HuH-7 (cell line): ENCODE measurements around the gene DUSP5.
"Not testable (repeated sequence)": the region's sequence is repeated elsewhere in the genome, so short reads cannot be mapped to it uniquely, and the experiment has no call there.

Source experiments
- DNase-seq: peaks from one replicate; pipeline ENCODE4 v3.0.0; 2011; ENCODE audit warnings: low spot score

Gene DUSP5, protein sequence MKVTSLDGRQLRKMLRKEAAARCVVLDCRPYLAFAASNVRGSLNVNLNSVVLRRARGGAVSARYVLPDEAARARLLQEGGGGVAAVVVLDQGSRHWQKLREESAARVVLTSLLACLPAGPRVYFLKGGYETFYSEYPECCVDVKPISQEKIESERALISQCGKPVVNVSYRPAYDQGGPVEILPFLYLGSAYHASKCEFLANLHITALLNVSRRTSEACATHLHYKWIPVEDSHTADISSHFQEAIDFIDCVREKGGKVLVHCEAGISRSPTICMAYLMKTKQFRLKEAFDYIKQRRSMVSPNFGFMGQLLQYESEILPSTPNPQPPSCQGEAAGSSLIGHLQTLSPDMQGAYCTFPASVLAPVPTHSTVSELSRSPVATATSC

DNA sequence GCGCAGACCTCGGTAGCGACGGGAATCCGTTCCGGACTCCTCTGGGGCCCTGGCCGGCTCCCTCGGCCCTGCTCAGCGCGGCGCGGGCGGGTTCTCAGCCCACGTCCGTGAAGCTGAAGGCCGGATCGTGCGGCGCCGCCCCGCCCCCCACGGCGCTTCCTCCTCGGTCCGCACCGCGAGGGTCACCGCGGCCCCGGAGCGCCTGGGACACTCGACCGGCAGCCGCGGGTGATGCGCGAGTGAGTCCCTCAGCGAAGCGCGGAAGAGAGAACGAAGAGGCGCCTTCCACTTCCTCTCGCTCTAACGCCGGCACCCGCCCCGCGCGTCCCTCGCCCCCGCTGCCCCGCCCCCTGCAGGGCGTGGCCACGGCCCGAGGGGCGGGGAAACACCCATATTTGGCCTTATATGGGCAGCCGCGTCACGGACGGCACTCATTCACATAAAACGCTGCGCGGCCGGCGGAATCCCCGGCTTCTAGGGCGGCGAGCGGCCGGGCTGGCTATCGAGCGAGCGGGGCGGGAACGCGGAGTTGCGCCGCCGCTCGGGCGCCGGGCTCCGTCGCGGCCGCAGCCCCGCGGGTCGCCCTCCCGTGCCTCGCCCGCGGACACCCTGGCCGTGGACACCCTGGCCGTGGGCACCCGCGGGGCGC is at the start of gene DUSP5:
Gene DUSP5, plus strand, starts transcription at position 470 of the 649 bp plus-strand sequence. CDS start 215 bp downstream, outside the sequence.
- DNase-seq: peak; percentile 89

GRCh38 chr10:110448682-110449418 is 48.9 kb upstream of the DUSP5 start:
- DNase-seq: no peak

GRCh38 chr10:110455446-110455845 is 42.3 kb upstream of the DUSP5 start:
- no peak for DNase-seq

DNA sequence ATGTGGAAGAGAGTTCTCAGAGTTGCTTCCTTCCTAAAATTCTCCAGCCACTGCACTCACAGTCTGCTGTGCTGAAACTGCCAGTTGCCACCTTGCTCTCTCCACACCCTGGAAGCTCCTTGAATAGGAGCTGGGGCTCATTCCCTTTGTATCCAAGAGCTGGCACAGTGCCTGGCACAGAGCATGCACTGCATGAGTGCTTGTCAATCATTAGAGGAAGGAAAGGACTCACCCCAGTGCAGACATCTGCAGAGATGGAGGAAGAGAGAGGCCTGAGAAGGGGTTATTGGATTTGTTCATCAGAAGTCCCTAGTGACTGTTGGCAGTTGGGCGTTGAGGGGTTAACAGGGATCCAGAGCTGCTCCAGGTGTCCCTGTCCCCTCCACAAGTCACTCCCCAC is 41.7 kb upstream of the DUSP5 start:
- no peak for DNase-seq

- DNase-seq: no peak
Measured at GRCh38 chr10:110456523-110457091, 41.1 kb upstream of the DUSP5 start.

DNA sequence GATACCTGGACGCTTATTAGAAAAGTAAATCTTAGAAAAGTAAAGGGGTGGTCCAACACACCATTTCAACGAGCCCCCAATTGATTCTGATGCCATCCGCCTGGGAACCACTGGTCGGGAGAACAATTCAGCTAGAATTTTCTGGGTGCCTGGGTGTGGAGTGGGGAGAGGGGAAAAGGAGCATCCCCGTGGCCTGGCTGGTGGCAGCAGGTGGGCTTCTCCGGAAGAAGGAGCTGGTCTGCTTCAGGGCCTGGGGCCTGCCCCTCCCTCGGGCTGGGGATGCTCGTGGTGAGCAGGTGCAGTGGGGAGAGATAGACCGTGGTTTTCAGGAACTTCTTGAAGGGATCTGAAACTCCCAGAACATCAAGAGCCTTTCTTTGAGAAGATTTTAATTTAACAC is 39.9 kb upstream of the DUSP5 start:
- no peak for DNase-seq

GRCh38 chr10:110458266-110458920 is 39.3 kb upstream of the DUSP5 start:
- no peak for DNase-seq

GRCh38 chr10:110459600-110459999 is 38.1 kb upstream of the DUSP5 start:
- no peak for DNase-seq

DNA sequence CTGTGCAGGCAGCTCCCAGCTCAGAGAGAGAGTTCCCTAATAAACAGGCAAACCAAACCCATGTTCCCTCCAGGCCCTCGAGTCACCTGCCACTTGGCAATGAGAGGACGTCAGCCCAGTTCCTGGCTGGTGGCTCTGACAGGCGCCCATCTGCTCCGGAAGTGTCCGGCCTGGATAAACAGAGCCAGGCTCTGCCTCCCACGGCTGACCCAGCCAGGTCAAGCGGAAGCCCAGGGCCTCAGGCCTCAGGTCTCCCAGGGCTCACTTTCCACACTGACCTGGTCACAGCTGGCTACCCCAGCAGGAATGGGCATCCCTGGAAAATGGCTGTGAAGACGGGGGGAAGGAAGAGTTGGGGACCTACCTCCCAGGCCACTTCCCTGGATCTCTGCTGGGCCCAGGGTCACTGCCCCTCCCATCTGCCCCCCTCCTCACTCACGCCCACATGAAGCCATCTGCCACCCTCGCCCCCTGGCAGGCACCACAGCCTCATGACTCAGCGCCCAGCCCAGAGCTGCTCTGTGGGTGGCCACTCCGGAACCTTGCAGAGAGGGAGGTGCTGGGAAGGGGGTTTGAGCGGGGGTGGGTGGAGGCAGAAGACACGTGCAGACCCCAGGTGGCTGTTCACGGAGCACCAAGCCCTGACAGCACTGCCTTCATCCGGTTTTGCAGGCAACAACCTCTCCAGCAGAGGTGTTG is 37.4 kb upstream of the DUSP5 start:
- DNase-seq: no peak

DNA sequence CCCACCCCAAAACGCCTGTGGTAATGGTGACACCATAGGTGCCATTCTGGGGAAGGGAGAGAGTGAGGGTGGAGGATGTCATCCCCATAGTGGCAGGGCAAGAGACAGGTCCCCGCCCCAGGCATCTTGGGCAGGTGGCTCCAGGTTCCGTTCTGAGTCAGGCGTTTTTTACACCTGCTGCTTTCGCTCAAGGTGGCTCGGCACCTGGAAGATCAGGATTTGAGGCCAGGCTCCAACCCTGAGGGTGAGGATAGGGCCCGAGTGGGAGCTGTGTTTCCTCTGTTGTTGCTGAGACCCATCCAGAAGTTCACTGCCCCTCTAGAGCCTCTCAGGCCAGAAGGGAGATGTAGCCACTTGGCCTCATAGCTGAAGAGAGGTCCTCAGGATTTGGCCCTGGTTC is 36.6 kb upstream of the DUSP5 start:
- no peak for DNase-seq

- no peak for DNase-seq
Measured at GRCh38 chr10:110461530-110461929, 36.2 kb upstream of the DUSP5 start.

GRCh38 chr10:110462166-110463095 is 35.3 kb upstream of the DUSP5 start:
- DNase-seq: no peak

DNA sequence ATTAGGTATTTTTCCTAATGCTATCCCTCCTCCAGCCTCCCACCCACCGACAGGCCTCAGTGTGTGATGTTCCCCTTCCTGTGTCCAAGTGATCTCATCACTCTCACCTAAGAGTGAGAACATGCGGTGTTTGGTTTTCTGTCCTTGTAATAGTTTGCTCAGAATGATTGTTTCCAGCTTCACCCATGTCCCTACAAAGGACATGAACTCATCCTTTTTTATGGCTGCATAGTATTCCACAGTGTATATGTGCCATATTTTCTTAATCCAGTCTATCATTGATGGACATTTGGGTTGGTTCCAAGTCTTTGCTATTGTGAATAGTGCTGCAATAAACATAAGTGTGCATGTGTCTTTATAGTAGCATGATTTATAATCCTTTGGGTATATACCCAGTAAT is 29.4 kb upstream of the DUSP5 start:
- DNase-seq: not testable (repeated sequence)

DNA sequence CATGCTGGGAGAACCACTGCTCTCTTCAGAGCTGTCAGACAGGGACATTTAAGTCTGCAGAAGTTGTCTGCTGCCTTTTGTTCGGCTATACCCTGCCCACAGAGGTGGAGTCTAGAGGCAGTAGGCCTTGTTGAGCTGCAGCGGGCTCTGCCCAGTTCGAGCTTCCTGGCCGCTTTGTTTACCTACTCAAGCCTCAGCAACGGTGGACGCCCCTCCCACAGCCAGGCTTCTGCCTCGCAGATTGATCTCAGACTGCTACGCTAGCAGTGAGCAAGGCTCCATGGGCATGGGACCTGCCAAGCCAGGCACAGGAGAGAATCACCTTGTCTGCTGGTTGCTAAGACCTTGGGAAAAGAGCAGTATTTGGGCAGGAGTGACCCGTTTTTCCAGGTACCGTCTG is 27.2 kb upstream of the DUSP5 start:
- not testable (repeated sequence) for DNase-seq

DNA sequence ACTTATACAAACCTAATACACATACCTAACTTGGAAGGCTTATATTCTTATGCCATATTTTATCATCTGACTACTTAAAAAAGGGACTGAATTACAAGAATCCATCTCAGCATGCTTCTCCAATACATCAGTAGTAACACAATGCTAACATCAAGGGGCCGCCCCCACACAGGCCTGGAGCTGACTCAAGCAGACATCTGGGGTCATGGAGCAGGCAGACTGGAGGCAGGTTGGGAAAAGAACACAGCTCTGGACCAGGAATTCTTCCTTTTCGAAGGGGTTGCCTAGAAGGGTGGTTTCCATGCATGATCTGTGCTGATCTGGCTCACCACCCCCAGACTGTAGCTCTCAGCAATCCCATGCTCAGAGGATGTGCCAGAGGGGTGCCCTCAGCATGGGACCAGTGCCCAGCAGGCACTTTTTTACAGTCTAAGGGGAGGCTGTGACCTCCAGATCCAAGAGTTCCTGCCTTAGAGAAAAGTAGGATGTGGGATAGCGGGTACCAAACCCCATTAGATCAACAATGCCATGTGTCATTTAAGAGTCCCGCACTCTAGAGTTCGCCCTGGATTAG is 26.1 kb upstream of the DUSP5 start:
- DNase-seq: no peak

- no peak for DNase-seq
Measured at GRCh38 chr10:110474017-110474416, 23.7 kb upstream of the DUSP5 start.

DNA sequence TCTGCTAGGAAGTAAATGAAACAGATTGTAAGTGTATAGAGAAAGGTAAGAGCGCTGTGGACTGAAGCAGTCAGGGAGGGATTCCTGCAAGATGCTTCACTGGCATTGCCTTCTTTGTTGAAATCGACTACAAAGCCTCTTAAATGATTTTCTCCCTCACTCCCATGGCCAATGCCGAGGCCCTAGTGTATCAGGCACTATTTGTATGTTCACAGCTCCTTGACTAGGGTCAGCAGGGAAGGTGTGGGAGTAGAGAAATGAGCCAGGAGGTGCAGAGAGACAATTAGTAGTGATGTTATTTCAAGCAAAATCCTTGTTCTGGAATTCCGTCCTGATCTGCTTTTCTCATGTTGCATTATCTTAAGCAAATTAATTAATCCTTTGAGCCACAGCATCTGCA is 22.9 kb upstream of the DUSP5 start:
- DNase-seq: no peak

GRCh38 chr10:110475722-110476515 is 21.8 kb upstream of the DUSP5 start:
- no peak for DNase-seq

DNA sequence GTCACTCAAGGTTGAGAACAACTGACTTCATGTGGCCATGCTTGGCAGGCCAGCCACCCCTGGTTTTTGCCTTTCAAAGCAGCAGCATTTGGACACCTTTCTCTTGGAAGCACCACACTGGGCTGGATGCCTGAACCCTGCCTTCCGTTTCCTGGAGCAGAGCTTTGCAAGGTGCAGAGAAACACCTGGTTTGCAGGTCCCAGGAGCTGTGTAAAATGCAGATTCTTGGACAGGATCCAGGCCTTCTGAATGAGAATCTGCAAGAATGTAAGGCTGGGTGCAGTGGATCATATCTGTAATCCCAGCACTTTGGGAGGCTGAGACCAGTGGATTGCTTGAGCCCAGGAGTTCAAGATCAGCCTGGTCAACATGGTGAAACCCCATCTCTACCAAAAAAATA is 18.0 kb upstream of the DUSP5 start:
- no peak for DNase-seq
